ENCODE measurements around the gene CH25H. TPM values are rescaled to one million over a fixed set of nuclear protein-coding genes. Genes with fewer than 3 reads are reported as not detected.

Gene CH25H
- total RNA-seq, 1 experiment from 2014 or later = 0.72 TPM

DNA sequence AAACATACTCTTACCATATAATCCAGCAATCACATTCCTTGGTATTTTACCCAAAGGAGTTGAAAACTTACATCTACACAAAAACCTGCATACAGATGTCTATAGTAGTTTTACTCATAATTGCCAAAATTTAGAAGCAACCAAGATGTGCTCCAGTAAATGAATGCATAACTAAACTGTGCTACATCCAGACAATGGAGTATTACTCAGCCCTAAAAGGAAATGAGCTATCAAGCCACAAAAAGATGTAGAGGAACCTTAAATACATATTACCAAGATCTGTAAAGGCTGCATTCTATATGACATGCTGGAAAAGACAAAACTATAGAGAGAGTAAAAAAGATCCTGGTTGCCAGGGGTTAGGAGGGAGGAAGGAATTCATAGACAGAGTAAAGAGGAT is 21.8 kb upstream of the CH25H start:
- DNase-seq (ENCODE audit: low read depth) = no peak

DNA sequence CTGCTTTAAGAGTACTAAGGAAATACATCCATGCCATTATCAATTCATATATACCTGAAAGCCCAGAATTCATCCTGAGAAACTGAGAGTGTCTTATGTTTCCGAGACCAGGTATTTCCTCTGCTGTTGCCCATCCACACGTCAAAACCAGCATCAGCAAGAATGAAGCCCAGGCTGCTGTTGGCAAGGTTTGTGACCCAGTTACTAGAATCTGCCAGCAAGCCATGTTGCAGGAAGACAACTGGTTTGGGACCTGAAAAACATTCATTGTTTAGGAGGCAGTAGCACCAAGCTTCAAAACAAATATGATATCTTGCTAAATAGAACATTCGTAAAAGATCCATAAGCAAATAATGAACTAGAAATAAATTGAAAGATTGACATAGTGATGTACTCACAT is 21.0 kb upstream of the CH25H start:
- no peak for DNase-seq (ENCODE audit: low read depth)

- DNase-seq (ENCODE audit: low read depth) = no peak
These were observed 19.8 kb upstream of the CH25H start for GRCh38 chr10:89226891-89227290.

GRCh38 chr10:89224739-89225443 is 17.8 kb upstream of the CH25H start:
- peak; percentile 10 for DNase-seq (ENCODE audit: low read depth)

DNA sequence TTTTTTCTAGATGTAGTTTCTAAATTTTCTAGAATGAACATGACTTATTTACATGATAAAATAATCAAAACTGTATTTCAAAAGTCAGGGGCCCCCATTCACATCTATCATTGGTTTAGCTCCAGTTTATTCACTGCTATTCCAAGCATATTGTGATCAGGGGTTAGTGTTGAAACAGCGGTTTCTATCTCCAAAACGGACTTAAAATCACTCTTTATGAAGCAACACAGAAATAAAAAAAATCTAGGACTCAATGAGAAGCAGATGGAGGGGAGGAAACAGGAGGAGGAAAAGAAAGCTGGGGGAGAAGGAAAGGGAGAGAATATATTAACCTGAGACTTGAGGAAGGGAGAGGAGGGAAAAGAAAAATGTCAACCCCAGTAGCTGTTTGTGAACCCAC is 14.8 kb upstream of the CH25H start:
- DNase-seq (ENCODE audit: low read depth) = no peak

- no peak for DNase-seq (ENCODE audit: low read depth)
These were observed 12.5 kb upstream of the CH25H start for GRCh38 chr10:89219513-89220218.

DNA sequence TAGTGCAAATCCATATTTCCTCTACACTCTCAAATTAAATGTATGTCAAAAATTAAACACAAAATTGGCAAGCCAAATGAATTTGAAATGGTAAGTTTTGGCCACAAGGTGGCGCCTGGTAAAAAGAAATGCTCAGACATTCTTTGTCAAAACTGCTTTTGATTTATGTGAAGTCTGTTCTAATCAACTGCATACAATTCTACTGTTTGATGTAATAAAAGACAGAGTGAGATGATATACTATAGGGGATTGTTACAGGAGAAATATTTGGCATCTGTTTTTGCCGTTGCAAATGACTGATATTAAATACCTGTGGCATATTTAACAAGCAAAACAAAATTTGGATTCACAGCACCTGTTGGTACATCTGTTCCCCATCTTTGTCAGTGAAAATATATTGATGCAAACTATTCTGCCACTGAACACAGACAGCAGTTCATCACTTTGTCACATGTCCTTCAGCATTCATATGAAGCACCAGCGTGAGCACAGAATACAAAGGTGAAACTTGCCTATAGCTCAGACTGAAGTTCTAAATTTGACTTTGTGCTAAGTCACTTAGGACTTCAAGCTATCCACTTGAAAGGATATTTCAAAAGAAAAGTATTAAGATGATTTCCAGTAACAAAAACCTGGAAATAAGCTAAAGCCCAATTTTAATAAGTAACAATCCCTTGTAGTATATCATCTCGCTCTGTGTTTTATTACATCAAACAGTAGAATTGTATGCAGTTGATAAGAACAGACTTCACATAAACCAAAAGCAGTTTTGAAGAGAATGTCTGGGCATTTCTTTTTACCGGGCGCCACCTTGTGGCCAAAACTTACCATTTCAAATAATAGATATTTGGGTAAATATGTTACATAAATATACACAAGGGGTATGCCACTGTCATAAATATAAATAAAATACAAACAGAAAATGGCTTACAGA is 10.2 kb upstream of the CH25H start:
- DNase-seq (ENCODE audit: low read depth) = peak; percentile 50

DNA sequence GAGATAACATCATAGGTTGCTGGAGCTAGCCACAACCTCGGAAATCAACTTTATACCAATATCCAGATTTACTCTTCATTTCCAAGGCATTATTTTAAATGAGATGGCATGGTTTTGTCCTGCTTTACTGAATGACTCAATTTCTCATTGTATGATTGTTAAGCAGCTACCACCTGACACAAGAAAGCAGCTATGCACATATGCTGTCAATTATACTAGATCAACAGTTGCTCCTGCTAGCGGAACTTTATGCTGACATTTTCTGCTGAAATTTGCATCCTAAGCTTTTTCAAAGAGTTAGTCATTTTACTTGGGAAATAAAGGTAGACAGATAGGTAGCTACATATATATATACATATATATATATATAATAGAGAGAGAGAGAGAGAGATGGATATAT is 8.9 kb upstream of the CH25H start:
- no peak for DNase-seq (ENCODE audit: low read depth)

- DNase-seq (ENCODE audit: low read depth) = peak; percentile 16
These were observed 8.4 kb upstream of the CH25H start for GRCh38 chr10:89215511-89215910.

GRCh38 chr10:89214566-89215165 is 7.5 kb upstream of the CH25H start:
- no peak for DNase-seq (ENCODE audit: low read depth)

DNA sequence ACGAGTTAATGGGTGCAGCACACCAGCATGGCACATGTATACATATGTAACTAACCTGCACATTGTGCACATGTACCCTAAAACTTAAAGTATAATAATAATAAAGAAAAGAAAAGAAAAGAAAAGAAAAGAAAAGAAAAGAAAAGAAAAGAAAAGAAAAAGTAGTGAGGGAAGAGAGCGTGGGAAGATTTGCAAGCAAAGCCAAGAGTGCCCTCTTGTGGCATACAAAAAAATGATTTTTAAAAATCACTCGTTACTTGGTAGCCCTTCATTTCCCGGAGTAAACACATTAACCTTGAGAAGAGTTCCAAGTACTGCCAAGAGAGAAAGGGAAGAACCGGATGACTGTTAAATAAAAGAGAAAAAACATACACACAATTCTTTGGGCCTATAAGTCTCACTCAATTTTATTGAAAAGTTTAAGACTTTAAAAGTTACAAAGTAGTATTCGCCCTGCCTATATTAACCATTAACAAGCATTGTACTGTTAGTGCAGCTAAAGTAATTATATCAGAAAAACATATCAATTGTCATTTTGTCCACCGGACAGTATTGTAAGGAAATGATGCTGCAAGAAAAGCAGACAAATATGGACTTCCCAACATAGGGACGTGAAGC is 6.2 kb upstream of the CH25H start:
- peak; percentile 32 for DNase-seq (ENCODE audit: low read depth)

GRCh38 chr10:89210794-89211425 is 3.8 kb upstream of the CH25H start:
- DNase-seq (ENCODE audit: low read depth) = no peak

DNA sequence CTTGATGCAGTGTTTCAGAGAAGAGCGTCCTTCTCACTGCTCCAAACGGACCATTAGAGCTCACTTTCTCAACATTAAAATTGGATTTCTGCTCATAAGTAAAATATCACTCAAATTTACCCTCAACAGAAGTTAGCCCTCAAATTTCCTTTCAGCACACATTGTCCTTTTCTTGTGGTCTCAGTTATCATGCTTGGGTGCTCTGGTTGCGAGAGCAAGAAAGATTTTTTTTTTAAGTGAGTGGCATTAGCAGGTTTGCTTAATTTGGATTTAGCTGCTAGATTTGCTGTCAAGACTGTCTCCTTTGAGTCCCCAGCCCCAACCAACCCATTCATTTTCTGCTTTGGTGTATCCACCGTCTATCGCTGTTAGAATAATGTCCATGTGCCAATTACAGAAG is 2.6 kb upstream of the CH25H start:
- DNase-seq (ENCODE audit: low read depth) = no peak

- DNase-seq (ENCODE audit: low read depth) = peak; percentile 35
These were observed 859 bp upstream of the CH25H start for GRCh38 chr10:89207801-89208551.

DNA sequence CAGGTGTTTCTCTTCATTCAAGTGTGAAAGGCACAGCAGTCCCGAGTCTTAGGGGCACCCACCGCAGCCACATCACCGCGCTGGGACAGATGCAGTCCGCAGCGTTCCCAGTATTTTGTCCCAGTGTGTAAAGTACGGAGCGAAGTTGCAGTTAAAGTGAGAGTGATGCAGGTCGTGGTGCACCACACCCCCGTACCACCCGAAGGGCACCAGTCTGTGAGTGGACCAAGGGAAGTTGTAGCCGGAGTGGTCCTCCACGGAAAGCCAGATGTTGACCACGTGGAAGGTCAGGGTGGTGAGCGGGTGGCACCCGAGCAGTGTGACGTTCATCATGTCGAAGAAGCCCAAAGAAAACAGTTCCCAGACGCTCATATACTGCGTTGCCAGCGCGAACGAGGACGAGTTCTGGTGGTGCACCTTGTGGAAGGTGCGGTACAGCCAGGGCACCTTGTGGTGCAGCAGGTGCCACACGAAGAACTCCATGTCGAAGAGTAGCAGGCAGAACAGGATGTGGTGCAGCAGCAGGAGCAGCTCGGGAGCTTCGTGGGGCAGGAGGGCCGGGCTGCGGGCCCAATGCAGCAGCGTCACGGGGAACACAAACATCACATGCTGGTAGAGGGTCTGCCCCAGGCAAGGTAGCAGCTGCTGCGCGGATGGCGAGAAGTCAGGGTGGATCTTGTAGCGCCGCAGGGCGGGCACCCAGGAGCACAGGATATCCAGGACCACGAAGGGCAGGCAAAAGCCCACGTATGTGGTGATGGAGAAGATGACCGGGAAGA is 526 bp downstream of the CH25H start:
- DNase-seq (ENCODE audit: low read depth) = peak; percentile 43

DNA sequence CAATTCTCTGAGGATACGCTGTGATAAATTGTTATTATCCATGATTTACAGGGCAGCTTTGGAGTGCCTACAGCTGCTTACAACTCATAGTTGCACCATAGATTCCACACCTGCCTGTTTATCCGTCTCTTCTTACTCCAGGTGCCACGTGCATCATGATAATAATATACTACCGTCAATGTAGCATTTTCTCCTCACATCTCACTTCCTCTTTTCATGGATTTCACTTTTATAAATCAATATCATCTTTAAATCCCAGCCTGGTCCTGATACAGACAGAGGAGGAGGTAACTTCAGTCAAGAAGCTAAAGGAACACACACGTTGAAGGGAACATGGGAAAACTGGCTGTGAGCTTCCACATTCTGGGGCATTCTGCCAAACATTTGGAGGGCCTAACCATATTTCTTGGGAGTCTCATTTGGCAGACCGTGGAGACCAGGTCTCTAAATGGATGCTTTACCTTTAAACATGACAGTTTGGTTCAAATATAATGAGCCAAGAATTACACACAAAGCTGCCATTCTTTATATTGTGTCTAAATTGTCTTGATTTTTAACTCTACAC is 2.4 kb downstream of the CH25H start:
- DNase-seq (ENCODE audit: low read depth) = no peak

- no peak for DNase-seq (ENCODE audit: low read depth)
These were observed 3.9 kb downstream of the CH25H start for GRCh38 chr10:89203237-89203636.

DNA sequence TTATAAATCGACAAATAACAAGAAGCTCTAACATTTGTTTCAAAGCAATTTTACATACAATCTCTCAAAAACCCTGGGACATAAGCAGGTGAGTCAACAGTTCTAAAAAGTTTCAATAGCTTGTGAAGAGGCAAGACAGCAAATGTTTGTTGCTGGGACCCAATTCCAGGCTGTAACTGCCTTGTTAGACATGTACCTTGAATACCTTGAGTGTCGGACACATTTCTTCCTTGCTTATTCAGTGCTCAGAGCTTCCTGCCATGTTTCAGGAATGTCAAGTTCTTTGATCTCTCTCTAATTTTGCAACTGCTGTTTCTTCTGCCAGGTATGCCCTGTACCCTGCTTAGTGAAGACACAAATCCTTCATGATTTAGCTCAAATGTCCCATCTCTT is 5.1 kb downstream of the CH25H start:
- no peak for DNase-seq (ENCODE audit: low read depth)

DNA sequence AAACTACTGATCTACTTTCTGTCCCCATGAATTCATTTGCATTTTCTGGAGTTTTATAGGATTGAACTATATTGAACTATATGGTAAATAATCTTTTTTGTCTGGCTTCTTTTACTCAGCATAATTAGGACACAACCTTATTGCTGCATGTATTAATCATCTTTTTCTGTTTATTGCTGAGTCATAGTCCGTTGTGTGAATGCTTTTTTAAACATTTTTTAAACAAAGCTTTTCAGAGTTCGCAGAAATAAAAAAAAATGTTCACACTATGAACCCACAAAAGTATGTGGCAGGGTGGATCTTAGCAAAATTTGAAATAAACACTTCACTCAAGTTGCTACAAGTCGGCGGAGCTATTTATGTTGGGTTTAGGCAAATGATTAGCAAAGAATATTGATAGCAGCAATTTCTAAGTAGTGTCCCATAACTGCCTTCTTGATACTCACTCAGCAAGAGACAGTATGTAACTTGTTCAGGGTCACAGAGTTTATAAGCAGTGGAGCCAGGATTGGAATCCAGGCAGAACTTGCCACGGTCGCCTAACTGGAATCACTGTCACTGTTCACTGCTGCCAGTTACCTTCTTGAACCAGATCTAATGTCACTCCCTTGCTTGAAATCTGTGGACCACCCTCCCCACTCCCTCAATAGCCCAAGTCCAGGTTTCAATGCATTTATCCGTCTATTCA is 5.6 kb downstream of the CH25H start:
- DNase-seq (ENCODE audit: low read depth) = no peak

All from RPMI7951 (cell line).